ENCODE results near the gene AP1G1. TPM values are rescaled to one million over a fixed set of nuclear protein-coding genes. Genes with fewer than 3 reads are reported as not detected.
A peak's percentile ranks its signal among the peaks of the same experiment; 100 is the strongest.

The AP1G1 gene
- polyA plus RNA-seq, 4 donors: 17.6 to 66.8 (median 22.2) TPM

DNA sequence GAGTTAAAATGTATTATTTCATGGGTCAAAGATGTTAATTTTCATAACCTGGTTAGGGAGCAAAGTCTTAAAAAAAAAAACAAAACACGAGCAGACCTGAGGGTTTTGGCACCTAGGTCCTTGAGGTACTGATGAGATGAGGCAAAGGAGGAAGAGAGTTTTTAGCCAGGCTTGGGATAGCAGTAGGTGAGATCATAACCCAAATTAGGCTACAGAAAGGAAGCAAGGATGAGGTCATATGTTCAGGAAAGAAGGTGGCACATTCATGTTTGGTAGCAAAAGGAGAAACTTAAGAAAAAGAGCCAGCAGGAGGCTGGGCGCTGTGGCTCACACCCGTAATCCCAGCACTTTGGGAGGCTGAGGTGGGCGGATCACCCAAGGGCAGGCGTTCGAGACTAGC lies 40.0 kb upstream of the AP1G1 start:
- no peaks in the 10 kb centered on the region for H3K27me3 ChIP-seq (ENCODE audit: control insufficient read depth in 3 of 3, insufficient read depth in 3 of 3, low read length in 3 of 3)
- H3K4me1 ChIP-seq (ENCODE audit: control insufficient read depth in 3 of 3, insufficient read depth in 2 of 3, low read depth in 1 of 3, low read length in 2 of 3): peaks cover 0 to 13% (median 0%) of the 10 kb centered on the region in 3 donors
- WGBS, 3 donors: 94 to 95% (median 95%) methylated on average over 6 of the region's 6 CpGs
- no peak overlapping the region for H3K27ac ChIP-seq (ENCODE audit: low read depth in 1 of 3, low read length in 2 of 3)
- H3K36me3 ChIP-seq (ENCODE audit: control insufficient read depth in 3 of 3, insufficient read depth in 2 of 3, low read depth in 1 of 3, low read length in 3 of 3): peaks cover 4 to 46% (median 12%) of the 10 kb centered on the region in 3 donors
- no peaks in the 10 kb centered on the region for H3K9me3 ChIP-seq (ENCODE audit: control insufficient read depth in 2 of 2, insufficient read depth in 1 of 2, low read depth in 1 of 2, low read length in 1 of 2)
- FAIRE-seq (no peak), DNase-seq (no peak)
- no peak overlapping the region for H3K4me3 ChIP-seq (ENCODE audit: low read depth in 1 of 3, low read length in 3 of 3)

DNA sequence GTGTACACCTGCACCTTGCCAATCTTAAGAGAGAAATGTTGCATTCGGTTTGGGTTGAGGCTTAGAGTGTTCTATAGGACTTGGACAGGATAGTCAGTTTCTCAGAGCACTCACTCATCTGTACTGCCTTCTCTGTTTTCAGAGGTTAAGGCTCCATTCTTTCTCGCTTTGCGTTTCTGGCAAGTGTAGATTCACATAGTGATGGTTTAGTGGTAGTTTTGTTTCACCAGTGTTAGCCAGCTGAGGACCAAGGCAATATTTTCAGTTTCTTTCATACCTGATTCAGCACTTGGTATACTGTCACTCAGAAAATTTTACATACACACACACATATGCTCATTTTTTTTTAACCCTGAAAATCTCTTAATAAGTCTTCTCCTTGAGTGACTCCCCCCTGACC lies 38.5 kb upstream of the AP1G1 start:
- peaks cover 4 to 35% (median 12%) of the 10 kb centered on the region in 3 donors for H3K36me3 ChIP-seq (ENCODE audit: control insufficient read depth in 3 of 3, insufficient read depth in 2 of 3, low read depth in 1 of 3, low read length in 3 of 3)
- 52 to 60% (median 54%) methylated on average over 3 of the region's 3 CpGs for WGBS, 3 donors
- H3K27me3 ChIP-seq (ENCODE audit: control insufficient read depth in 3 of 3, insufficient read depth in 3 of 3, low read length in 3 of 3): no peaks in the 10 kb centered on the region
- no peak overlapping the region for H3K27ac ChIP-seq (ENCODE audit: low read depth in 1 of 3, low read length in 2 of 3)
- H3K4me1 ChIP-seq (ENCODE audit: control insufficient read depth in 3 of 3, insufficient read depth in 2 of 3, low read depth in 1 of 3, low read length in 2 of 3): peaks cover 0 to 6% (median 0%) of the 10 kb centered on the region in 3 donors
- DNase-seq (no peak), FAIRE-seq (no peak)
- H3K9me3 ChIP-seq (ENCODE audit: control insufficient read depth in 2 of 2, insufficient read depth in 1 of 2, low read depth in 1 of 2, low read length in 1 of 2): no peaks in the 10 kb centered on the region
- peak overlapping the region in 1 of 3 donors; percentile 97 for H3K4me3 ChIP-seq (ENCODE audit: low read depth in 1 of 3, low read length in 3 of 3)

DNA sequence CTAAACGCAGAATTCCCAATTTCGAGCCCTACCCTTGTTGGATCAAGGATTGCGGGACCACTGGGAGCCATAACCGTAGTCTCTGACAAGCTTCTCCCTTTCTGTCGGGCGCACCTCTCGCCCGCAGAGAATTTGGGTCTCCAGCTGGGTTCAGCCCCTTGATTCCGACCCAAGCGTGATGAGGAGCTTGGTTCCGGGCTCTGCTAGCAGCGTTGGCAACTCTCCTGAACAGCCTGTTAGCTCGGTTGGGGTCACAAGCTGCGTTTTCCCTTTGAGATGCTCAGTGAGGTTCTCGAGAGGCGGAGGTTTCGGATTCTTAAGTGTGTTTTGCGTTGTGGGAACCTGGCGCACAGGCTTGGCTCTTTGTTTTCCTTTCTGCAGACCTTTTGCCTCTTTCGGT lies 37.8 kb upstream of the AP1G1 start:
- H3K27me3 ChIP-seq (ENCODE audit: control insufficient read depth in 3 of 3, insufficient read depth in 3 of 3, low read length in 3 of 3): no peaks in the 10 kb centered on the region
- peaks cover 4 to 28% (median 12%) of the 10 kb centered on the region in 3 donors for H3K36me3 ChIP-seq (ENCODE audit: control insufficient read depth in 3 of 3, insufficient read depth in 2 of 3, low read depth in 1 of 3, low read length in 3 of 3)
- H3K4me1 ChIP-seq (ENCODE audit: control insufficient read depth in 3 of 3, insufficient read depth in 2 of 3, low read depth in 1 of 3, low read length in 2 of 3): peaks cover 0 to 6% (median 0%) of the 10 kb centered on the region in 3 donors
- DNase-seq (peak; percentile 30 to 52), FAIRE-seq (no peak)
- no peaks in the 10 kb centered on the region for H3K9me3 ChIP-seq (ENCODE audit: control insufficient read depth in 2 of 2, insufficient read depth in 1 of 2, low read depth in 1 of 2, low read length in 1 of 2)
- H3K4me3 ChIP-seq (ENCODE audit: low read depth in 1 of 3, low read length in 3 of 3): peak overlapping the region; percentile 84 to 100 (median 97)
- WGBS, 3 donors: 0 to 1% (median 1%) methylated on average over 19 to 20 of the region's 20 CpGs
- H3K27ac ChIP-seq (ENCODE audit: low read depth in 1 of 3, low read length in 2 of 3): peak overlapping the region in 2 of 3 donors; percentile 84 to 90

DNA sequence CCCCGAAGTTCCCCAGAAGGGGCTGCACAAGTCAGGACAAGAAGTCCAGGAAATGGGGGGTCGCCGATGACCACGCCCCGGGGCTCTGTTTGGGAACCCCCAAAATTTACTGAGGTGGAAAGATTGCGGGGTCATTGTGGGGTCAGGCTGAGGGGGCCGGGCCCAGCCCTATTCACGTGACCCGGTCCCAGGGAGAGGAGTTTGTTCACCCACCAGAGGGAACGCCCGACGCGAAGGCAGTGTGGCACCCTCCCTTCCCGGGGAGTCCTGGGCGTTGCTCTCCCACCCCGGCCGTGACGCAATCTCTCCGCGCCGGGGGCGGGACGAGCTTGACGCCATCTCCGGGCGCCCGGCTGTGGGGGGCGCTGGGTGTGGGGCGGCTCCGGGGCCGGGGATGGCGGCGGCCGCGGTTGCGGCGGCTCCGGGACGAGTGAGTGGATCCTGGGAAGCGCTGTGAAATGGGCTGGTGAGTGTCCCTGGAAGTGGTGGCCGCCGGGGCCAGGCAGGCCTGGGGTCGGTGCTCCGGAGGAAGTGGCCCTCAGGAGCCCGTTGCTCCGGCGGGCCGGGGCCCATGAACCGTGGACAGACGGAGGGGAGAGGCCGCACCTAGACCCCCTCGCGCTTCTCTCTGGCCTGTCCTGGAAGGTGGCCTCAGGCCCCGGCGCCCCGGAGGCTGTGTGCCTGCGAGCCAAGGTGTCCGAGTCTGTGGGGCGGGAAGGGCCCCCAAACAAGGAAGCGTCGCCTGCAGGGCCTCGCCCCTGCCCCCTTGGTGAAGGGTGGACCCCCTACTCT lies 37.2 kb upstream of the AP1G1 start, which contains the start of gene ATXN1L:
Gene ATXN1L, plus strand, starts transcription at position 338 of the 792 bp plus-strand sequence. CDS start 3,765 bp downstream, outside the sequence.
- FAIRE-seq (no peak), DNase-seq (peak; percentile 92 to 96)
- H3K36me3 ChIP-seq (ENCODE audit: control insufficient read depth in 3 of 3, insufficient read depth in 2 of 3, low read depth in 1 of 3, low read length in 3 of 3): peaks cover 4 to 22% (median 9%) of the 10 kb centered on the region in 3 donors
- H3K4me1 ChIP-seq (ENCODE audit: control insufficient read depth in 3 of 3, insufficient read depth in 2 of 3, low read depth in 1 of 3, low read length in 2 of 3): peaks cover 0 to 6% (median 0%) of the 10 kb centered on the region in 3 donors
- peak within 1 kb of the TSS; percentile 84 to 100 (median 97) for H3K4me3 ChIP-seq (ENCODE audit: low read depth in 1 of 3, low read length in 3 of 3)
- 0 to 1% (median 0%) methylated on average over 47 to 62 of the region's 62 CpGs for WGBS, 3 donors
- H3K27ac ChIP-seq (ENCODE audit: low read depth in 1 of 3, low read length in 2 of 3): peak within 1 kb of the TSS; percentile 84 to 90 (median 89)
- H3K27me3 ChIP-seq (ENCODE audit: control insufficient read depth in 3 of 3, insufficient read depth in 3 of 3, low read length in 3 of 3): no peaks in the 10 kb centered on the region
- no peaks in the 10 kb centered on the region for H3K9me3 ChIP-seq (ENCODE audit: control insufficient read depth in 2 of 2, insufficient read depth in 1 of 2, low read depth in 1 of 2, low read length in 1 of 2)

DNA sequence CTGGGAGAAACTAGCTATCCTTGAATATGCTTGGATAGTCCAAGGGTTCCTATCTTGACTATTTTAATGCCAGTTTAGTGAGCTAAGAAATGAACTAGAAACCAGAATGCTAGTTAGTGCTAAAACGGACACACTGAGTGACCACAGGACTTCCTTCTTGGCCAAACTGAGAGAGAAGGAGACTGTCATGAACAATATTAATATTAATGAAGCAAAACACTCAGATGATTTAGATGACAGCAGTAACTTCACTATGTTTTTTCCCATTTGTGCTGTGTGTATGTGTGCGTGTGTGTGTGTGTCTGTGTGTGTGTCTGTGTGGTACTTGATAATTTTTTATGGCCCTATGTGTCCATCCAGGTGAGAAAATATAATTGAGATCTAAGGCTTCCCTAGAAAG lies 34.9 kb upstream of the AP1G1 start:
- H3K36me3 ChIP-seq (ENCODE audit: control insufficient read depth in 3 of 3, insufficient read depth in 2 of 3, low read depth in 1 of 3, low read length in 3 of 3): peaks cover 0 to under 1% (median 0%) of the 10 kb centered on the region in 3 donors
- peak overlapping the region in 1 of 3 donors; percentile 45 for H3K27ac ChIP-seq (ENCODE audit: low read depth in 1 of 3, low read length in 2 of 3)
- WGBS, 3 donors: 58 to 69% (median 68%) methylated on average over 2 of the region's 2 CpGs
- H3K9me3 ChIP-seq (ENCODE audit: control insufficient read depth in 2 of 2, insufficient read depth in 1 of 2, low read depth in 1 of 2, low read length in 1 of 2): no peaks in the 10 kb centered on the region
- FAIRE-seq (no peak), DNase-seq (no peak)
- peaks cover 0 to 6% (median 0%) of the 10 kb centered on the region in 3 donors for H3K4me1 ChIP-seq (ENCODE audit: control insufficient read depth in 3 of 3, insufficient read depth in 2 of 3, low read depth in 1 of 3, low read length in 2 of 3)
- no peaks in the 10 kb centered on the region for H3K27me3 ChIP-seq (ENCODE audit: control insufficient read depth in 3 of 3, insufficient read depth in 3 of 3, low read length in 3 of 3)
- no peak overlapping the region for H3K4me3 ChIP-seq (ENCODE audit: low read depth in 1 of 3, low read length in 3 of 3)

DNA sequence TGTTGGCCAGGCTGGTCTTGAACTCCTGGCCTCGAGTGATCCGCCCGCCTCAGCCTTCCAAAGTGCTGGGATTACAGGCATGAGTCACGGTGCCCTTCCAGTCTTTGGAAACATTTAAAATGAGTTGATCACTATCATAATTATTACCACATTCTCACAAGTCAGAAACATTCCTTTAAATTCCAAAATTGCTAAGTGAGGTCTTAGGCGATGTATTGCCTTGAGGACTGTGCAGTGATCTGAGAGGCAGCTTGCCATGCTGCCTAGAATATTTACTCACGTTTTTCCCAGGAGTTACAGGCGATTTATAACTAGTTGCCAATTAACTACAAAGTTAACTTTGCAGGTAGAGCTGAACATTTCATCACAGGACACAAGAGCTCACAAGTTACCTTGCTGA lies 31.4 kb upstream of the AP1G1 start:
- H3K36me3 ChIP-seq (ENCODE audit: control insufficient read depth in 3 of 3, insufficient read depth in 2 of 3, low read depth in 1 of 3, low read length in 3 of 3): no peaks in the 10 kb centered on the region
- no peaks in the 10 kb centered on the region for H3K4me1 ChIP-seq (ENCODE audit: control insufficient read depth in 3 of 3, insufficient read depth in 2 of 3, low read depth in 1 of 3, low read length in 2 of 3)
- H3K9me3 ChIP-seq (ENCODE audit: control insufficient read depth in 2 of 2, insufficient read depth in 1 of 2, low read depth in 1 of 2, low read length in 1 of 2): no peaks in the 10 kb centered on the region
- no peak overlapping the region for H3K4me3 ChIP-seq (ENCODE audit: low read depth in 1 of 3, low read length in 3 of 3)
- WGBS, 3 donors: 54 to 75% (median 64%) methylated on average over 7 of the region's 7 CpGs
- no peak for FAIRE-seq
- H3K27ac ChIP-seq (ENCODE audit: low read depth in 1 of 3, low read length in 2 of 3): peak overlapping the region in 1 of 3 donors; percentile 16
- peak in 1 of 2 donors; percentile 25 for DNase-seq
- H3K27me3 ChIP-seq (ENCODE audit: control insufficient read depth in 3 of 3, insufficient read depth in 3 of 3, low read length in 3 of 3): no peaks in the 10 kb centered on the region

DNA sequence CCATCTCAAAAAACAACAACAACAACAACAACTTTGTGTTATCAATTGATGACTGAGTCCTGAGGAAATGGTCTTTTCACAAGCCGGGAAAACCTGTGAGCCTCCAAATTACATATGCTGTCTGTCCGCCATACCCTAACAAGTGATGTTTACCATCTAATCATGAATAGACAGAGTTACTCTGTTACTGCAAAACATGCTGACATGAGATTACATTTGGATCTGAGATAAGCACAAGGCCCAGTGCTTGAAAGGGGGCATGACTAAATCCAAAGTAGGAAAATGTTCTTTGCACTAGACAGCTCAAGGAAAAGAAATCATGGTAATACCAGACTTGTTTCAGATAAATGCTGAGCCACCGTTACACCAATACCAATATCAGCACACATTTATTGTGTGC lies 28.5 kb upstream of the AP1G1 start:
- no peak for FAIRE-seq
- 83 to 91% (median 86%) methylated on average over 3 of the region's 3 CpGs for WGBS, 3 donors
- H3K36me3 ChIP-seq (ENCODE audit: control insufficient read depth in 3 of 3, insufficient read depth in 2 of 3, low read depth in 1 of 3, low read length in 3 of 3): no peaks in the 10 kb centered on the region
- H3K4me1 ChIP-seq (ENCODE audit: control insufficient read depth in 3 of 3, insufficient read depth in 2 of 3, low read depth in 1 of 3, low read length in 2 of 3): no peaks in the 10 kb centered on the region
- no peaks in the 10 kb centered on the region for H3K27me3 ChIP-seq (ENCODE audit: control insufficient read depth in 3 of 3, insufficient read depth in 3 of 3, low read length in 3 of 3)
- no peaks in the 10 kb centered on the region for H3K9me3 ChIP-seq (ENCODE audit: control insufficient read depth in 2 of 2, insufficient read depth in 1 of 2, low read depth in 1 of 2, low read length in 1 of 2)
- no peak for DNase-seq
- no peak overlapping the region for H3K27ac ChIP-seq (ENCODE audit: low read depth in 1 of 3, low read length in 2 of 3)
- no peak overlapping the region for H3K4me3 ChIP-seq (ENCODE audit: low read depth in 1 of 3, low read length in 3 of 3)

DNA sequence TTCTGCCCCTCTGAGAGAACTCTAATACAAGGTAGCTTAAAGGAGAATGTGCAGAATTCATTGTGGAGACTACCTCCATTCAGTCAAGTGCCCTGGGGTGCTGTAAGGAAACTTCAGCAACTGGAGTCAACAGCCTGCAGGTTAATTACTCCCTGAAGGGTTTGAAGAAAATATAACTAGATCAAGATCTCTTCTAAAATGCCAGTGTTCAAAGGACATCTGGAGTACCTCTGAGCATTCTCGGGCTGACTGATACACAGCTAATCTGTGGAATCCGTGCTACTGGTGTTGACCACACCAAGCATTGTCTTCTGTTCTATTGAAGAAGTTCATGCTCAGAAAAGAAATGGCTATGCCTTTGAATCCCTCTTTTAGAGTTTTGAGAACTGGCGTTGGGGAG lies 25.7 kb upstream of the AP1G1 start:
- DNase-seq: no peak
- H3K27me3 ChIP-seq (ENCODE audit: control insufficient read depth in 3 of 3, insufficient read depth in 3 of 3, low read length in 3 of 3): no peaks in the 10 kb centered on the region
- H3K27ac ChIP-seq (ENCODE audit: low read depth in 1 of 3, low read length in 2 of 3): no peak overlapping the region
- FAIRE-seq: no peak
- H3K4me1 ChIP-seq (ENCODE audit: control insufficient read depth in 3 of 3, insufficient read depth in 2 of 3, low read depth in 1 of 3, low read length in 2 of 3): no peaks in the 10 kb centered on the region
- no peaks in the 10 kb centered on the region for H3K9me3 ChIP-seq (ENCODE audit: control insufficient read depth in 2 of 2, insufficient read depth in 1 of 2, low read depth in 1 of 2, low read length in 1 of 2)
- 63 to 84% (median 75%) methylated on average over 3 of the region's 3 CpGs for WGBS, 3 donors
- H3K36me3 ChIP-seq (ENCODE audit: control insufficient read depth in 3 of 3, insufficient read depth in 2 of 3, low read depth in 1 of 3, low read length in 3 of 3): no peaks in the 10 kb centered on the region
- no peak overlapping the region for H3K4me3 ChIP-seq (ENCODE audit: low read depth in 1 of 3, low read length in 3 of 3)
